GM19238 (cell line): ENCODE measurements around the gene KCMF1.
A peak's percentile ranks its signal among the peaks of the same experiment; 100 is the strongest.

Experiments used
- DNase-seq: peaks from one replicate; pipeline ENCODE4 v3.0.0; 2011; ENCODE audit warnings: low spot score; ENCODE audit not compliant: insufficient read length

Gene KCMF1

GRCh38 chr2:85019121-85019520 lies 48.2 kb downstream of the KCMF1 start:
- no peak for DNase-seq

DNA sequence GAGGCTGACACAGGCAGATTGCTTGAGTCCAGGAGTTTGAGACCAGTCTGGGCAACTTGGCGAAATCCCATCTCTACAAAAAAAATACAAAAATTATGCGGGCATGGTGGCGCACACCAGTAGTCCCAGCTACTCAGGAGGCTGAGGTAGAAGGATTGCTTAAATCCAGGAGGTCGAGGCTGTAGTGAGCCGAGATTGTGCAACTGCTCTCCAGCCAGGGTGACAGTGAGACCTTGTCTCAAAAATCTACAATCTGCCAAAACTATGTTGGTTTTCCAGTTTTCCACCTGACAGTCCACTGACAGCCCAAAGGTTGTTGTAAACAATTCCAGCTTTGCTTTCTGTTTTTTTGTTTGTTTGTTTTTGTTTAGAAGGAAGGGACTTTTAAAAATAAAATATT lies 51.3 kb downstream of the KCMF1 start:
- DNase-seq = no peak

- DNase-seq = no peak
Measured at GRCh38 chr2:85024372-85025047, 53.5 kb downstream of the KCMF1 start.

DNA sequence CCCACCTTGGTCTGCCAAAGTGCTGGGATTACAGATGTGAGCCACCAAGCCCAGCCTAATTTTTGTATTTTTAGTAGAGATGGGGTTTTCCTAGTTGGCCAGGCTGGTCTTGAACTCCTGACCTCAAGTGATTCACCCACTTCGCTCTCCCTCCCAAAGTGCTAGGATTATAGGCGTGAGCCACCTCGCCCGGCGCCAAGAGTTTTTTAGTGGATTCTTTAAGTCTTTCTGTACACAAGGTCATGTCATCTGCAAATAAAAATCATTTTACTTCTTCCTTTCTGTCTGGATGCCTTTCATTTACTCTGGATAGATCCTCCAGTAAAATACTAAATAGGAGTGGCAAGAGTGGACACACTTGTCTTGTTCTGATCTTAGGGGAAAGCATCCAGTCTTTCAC lies 61.7 kb downstream of the KCMF1 start:
- no peak for DNase-seq

- DNase-seq = no peak
Measured at GRCh38 chr2:85033388-85033787, 62.4 kb downstream of the KCMF1 start.

DNA sequence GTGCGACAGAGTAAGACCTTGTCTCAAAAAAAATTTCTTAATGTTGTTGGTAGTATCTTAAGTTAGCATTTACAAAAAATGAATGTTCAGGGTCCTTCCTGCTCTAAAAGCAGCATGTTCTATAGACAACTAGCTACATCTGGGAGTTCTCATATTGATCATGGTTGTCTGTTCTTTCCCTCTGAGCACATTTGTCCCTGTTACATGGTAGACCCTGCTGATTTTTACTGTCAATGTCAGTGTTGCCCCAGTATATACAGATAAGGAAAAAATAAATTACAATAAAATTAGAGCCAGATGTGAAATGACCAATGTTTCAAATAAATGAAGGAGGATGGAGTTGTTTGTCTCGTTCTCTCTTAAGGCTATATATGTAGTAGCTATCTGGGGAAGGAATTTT lies 63.2 kb downstream of the KCMF1 start:
- no peak for DNase-seq

DNA sequence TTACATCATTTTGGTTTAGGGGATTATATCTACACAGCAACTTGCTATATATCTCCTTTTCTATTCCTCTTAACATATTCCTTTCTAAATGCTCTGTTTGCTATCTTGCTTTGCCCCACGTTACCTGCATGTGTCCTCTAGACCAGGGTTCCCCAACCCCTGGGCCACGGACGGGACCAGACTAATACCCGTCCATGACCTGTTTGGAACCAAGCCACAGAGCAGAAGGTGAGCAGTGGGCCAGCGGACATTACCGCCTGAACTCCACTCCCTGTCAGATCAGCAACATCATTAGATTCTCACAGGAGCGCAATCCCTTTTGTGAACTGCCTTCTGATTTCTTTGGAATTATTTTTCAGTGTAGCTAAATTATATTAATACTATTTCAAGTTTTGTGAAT lies 66.7 kb downstream of the KCMF1 start:
- DNase-seq = no peak

GRCh38 chr2:85042330-85042729 lies 71.4 kb downstream of the KCMF1 start:
- DNase-seq = no peak

DNA sequence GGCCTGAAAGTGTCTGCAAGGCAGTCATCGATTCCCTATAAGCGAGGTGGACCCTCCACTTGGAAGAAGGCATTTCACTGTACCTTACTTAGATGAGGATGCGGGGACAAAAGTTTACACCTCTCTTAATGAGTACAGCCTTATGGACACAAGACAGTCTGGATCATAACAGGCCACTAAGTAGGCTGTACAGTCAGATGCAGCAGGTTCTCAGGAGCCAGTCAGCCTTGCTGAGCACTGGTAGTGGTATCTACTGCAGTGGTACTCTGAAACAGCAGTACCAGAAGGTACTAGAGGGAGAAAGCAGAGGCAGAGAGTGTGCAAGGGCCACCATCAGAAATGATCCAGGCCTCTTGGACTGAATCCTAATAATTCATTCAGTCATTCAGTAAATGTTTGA lies 77.6 kb downstream of the KCMF1 start:
- DNase-seq = no peak

GRCh38 chr2:85049236-85049635 lies 78.3 kb downstream of the KCMF1 start:
- DNase-seq = no peak

DNA sequence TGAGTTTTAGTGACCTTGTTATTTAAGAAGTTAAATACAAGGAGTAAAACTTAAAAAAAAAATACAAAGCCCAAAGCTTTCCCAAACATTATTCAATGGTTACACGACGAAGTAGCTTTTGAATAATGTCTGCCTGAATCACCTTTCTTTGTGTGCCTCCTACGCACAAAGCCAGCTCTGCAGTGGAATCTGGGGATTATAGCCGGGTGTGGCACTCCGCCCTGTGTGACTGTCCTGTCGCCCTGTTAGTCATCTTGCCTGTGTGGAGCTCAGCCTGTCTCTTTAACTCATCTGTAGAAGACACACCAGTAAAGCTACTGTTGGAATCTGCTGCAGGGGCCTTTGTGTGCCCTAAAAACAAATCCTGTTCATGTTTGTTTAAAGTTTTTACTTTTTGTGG lies 82.8 kb downstream of the KCMF1 start:
- no peak for DNase-seq

DNA sequence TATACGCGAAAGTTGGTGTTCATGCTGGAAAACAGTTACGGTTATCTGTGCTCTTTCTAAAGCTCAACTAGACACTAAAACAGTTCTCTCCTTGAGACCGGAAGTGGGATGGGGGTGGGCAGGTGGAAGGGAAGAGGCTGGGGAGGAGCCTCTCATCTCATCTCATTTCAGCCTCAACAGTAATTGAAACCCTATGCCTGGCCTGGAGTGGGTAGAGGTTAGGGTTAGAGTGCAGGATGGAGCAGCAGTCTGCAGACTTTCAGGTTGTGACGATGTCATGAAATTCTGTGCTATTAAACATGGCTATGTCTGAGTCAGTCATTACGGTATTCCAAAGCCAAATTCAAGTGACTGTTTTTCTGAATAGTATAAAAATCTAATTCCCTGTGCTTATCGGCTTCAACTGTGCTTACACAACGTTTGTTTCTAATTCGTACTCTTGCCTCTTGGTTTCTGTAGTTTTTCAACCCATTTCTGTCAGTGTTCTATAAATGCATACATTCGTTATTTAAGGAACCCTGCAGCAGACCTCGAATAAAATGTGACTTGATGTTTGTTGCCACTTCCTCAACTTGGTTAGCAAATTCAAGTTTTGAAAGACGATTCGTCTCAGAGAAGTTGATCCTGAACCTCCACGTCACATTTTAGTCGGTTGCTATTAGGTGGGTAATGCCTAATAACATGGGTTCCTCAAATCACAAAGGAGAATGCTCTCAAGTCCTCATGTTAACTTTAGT lies 86.4 kb downstream of the KCMF1 start:
- no peak for DNase-seq

- no peak for DNase-seq
Measured at GRCh38 chr2:85061896-85062295, 90.9 kb downstream of the KCMF1 start.

DNA sequence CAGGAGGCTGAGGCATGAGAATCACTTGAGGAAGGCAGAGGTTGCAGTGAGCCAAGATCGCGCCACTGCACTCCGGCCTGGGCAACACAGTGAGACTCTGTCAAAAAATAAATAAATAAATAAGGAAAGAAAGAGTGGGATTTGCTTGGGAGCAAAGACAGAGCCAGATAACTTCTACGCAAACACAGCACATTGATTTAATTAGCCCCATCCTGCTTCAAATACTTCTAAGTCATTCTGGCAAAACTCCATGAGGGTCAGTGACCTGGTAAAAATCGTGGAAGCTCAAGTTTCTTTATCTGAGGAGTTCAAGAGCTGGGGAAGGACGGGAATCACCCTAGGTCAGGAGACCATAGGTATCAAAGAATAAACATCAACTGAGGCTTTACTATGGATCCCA lies 91.6 kb downstream of the KCMF1 start:
- no peak for DNase-seq

- DNase-seq = no peak
Measured at GRCh38 chr2:85063981-85064599, 93.1 kb downstream of the KCMF1 start.

GRCh38 chr2:85064927-85065577 lies 94.1 kb downstream of the KCMF1 start:
- DNase-seq = no peak

- no peak for DNase-seq
Measured at GRCh38 chr2:85066006-85066740, 95.2 kb downstream of the KCMF1 start.

DNA sequence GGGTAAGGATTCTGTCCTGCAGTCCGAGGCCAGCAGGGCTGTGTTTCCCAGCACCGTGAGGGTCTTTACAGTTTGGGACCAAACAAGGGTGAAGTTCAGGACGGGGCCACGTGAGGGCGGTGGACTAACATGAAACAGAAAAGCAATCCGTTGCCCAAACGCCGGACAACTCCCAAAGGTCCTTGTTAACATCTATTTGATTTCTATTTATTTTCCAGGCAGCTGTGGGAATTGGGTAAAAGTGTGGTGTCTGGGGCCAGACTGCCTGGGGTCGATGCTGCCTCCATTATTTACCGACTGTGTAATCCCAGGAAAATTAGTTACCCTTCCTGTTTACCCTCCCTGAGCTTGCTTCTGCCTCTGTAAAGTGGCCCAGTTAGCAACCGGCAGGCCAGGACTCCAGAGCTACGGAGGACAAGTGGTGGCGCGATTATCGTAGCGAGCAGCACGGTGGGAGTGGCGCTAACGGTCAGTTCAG lies 96.0 kb downstream of the KCMF1 start:
- peak; percentile 33 for DNase-seq

- no peak for DNase-seq
Measured at GRCh38 chr2:85071096-85071495, 100.1 kb downstream of the KCMF1 start.

DNA sequence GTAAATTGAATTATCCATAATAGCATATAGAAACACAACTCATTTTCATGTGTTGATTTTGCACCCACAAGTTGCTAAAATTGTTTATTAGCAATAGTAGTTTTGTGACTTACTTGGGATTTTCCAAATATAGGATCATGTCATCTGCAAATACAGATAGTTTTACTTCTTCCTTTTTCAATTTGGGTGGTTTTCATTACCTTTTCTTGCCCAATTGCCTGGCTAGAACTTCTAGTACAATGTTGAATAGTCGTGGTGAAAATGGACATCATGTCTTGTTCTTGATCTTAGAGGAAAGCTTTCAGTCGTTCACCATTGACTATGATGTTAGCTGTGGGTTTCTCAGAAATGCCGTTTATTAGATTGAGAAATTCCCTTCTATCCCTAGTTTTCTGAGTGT lies 102.1 kb downstream of the KCMF1 start:
- DNase-seq = no peak

GRCh38 chr2:85076618-85077274 lies 105.8 kb downstream of the KCMF1 start:
- no peak for DNase-seq
